A673 (cell line): ENCODE results near the gene PEX16.

Source experiments
- CTCF ChIP-seq: fragments of 300-800, 200-600 bp; sonication (generic); conservative IDR thresholded peaks from 2 replicates; pipeline ENCODE4 v1.5.1; 2017; ENCODE audit warnings: low read depth, mild to moderate bottlenecking, antibody characterized with exemption, low read length, moderate library complexity, mixed read lengths
- EZH2 ChIP-seq: fragments of 200-600 bp; sonication (generic); IDR thresholded peaks from 2 replicates; pipeline ENCODE4 v1.6.1; 2017; ENCODE audit warnings: borderline replicate concordance, low read depth, mild to moderate bottlenecking, mixed read lengths, antibody characterized with exemption, low read length; ENCODE audit not compliant: poor library complexity, severe bottlenecking

GRCh38 chr11:45933131-45933831 is 15.6 kb upstream of the PEX16 start:
- no peak for TF ChIP-seq CTCF
- no peak for TF ChIP-seq EZH2
